GM12873 (cell line): ENCODE measurements around the gene CEACAM16.

Experiments used
- TF ChIP-seq, protein P1 (sequence below): IDR thresholded peaks from 2 replicates; pipeline ENCODE4 v1.5.1; 2012; ENCODE audit warnings: low read depth, mild to moderate bottlenecking, moderate library complexity, low read length, control low read depth; ENCODE audit not compliant: insufficient read depth; ENCODE audit errors: missing control alignments

Gene CEACAM16

DNA sequence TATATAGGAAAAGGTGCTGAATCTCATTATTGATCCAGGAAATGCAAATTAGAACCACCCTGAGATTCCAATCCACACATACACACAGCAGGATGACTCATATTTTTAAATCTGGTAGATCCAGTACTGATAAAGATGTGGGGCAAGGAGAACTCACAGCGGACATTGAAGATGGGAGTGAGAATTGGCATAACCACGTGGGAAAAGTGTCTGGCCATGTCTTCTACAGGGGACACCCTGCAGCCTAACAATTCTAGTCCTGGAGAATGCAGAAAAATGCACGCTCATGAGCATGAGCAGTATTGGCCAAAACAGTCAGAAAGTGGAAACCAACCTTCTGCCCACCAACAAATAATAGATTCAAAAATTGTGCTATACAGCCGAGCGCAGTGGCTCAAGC is 36.1 kb downstream of the CEACAM16 start:
- TF ChIP-seq, protein P1, sequence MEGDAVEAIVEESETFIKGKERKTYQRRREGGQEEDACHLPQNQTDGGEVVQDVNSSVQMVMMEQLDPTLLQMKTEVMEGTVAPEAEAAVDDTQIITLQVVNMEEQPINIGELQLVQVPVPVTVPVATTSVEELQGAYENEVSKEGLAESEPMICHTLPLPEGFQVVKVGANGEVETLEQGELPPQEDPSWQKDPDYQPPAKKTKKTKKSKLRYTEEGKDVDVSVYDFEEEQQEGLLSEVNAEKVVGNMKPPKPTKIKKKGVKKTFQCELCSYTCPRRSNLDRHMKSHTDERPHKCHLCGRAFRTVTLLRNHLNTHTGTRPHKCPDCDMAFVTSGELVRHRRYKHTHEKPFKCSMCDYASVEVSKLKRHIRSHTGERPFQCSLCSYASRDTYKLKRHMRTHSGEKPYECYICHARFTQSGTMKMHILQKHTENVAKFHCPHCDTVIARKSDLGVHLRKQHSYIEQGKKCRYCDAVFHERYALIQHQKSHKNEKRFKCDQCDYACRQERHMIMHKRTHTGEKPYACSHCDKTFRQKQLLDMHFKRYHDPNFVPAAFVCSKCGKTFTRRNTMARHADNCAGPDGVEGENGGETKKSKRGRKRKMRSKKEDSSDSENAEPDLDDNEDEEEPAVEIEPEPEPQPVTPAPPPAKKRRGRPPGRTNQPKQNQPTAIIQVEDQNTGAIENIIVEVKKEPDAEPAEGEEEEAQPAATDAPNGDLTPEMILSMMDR = no peak

DNA sequence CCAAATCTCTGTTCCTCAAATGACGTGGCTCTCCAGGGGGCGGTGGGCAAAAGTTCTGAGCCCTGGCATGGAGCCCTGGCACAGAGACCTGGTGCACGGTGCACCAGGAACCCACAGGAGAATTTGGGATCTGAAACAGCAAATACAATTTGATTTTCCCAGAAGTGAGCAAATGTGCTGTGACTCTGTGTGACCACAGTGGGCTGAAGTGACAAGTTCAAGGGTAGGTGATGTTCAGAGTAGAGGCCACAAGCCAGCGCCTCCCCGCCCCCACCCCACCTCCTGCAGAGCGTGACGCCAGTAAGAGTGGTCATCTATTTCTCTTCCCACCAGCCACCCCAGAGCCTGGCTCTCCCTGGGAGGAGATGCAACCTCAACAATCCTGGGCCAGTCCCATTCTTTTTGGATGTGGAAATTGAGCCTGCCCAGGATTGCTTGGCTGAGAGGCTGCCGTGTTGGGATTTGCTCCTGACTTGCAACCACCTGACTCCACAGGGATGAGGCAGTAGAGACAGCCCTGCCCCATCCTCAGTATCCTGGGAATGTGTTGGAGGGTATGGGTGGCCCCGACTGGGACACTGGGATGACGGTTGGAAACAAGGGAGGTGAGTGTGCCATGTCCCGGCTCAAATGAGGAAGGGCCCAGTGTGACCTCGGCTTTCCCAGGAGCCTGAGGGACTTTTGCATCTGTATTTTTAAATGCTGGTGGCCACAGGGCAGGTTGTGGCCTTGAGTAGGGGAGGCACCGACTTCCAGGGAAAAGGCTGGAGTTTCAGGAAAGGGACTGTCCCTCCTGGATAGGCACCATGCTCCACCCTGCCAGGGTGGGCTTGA is 38.5 kb downstream of the CEACAM16 start:
- TF ChIP-seq, protein P1 = no peak

DNA sequence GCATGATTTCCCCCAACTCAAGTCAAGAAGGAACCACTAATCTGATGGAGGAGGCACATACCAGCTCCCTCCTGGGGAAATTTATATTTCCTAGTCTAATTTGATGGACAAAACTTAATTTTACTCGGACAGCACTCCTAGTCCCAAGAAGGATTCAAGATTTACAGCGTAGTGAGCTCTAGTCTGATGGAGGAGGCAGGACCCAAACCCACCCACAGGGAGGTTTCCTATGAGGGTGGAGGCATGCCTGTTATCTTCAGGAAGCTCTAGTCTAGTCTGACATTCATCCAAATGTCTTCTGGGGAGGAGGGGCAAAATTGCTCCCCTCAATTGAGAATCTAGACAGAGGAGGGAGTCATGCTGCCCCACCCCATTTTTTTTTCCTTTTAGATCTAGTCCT is 39.2 kb downstream of the CEACAM16 start:
- TF ChIP-seq, protein P1 = no peak

DNA sequence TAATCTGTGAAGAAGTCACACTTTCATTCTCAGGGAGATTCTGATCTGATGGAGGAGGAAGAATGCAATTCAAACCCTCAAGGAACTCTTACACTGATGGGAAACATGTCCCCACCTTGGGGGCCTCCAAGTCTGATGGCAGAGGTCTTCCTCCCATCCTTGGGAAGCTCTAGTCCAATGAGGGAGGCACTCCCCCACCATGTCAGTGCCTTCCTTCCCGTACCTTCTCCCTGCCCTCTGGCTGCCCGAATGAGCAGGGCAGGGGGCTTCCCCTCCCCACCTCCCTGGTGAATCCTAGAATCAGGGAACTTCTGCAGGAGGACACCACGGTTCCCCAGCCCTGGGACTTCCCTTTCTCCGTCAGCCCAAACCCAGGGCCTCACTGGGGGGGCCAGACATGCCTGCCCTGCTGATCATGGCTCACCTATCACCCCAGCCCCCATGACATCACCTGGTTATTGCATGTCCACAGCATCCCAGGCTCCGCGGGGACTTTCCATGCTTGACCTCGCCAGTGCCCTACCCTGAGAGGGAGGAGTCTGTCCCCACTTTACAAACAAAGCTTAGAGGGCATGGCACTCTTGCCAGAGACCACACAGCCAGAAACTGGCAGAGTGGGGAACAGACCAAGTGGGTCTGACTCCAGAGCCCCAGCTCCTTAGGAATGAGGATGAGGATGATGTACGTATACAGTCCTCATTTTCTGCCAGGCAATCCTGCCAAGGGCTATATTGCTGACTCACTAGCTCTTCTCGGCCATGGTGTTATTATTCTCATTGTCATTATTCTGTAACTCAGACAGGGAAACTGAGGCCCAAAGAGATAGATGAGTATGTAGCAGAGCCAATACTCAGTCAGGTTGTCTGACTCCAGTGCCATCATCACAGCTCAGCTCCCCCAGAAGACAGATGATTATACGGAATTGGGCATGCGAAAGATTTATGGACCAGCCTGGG is 39.9 kb downstream of the CEACAM16 start:
- TF ChIP-seq, protein P1 = no peak

DNA sequence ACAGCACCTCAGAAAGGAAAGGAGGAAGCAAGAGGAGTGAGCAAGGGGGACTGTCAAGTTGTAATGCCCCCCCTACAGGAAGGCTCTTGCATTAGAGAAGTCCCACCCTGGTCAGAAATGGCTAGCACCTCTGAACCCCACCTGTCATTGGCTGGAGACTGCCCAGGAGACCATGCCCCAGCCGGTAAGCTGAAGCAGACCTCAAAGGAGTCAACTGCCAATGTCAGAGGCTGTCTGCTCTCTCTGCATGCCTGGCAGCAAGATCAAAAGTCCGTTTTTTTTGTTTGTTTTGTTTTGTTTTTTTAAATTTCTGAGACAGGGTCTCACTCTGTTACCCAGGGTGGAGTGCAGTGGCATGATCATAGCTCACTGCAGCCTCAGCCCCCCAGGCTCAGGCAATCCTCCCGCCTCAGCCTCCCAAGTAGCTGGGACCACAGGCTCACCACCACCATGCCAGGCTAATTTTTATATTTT is 41.4 kb downstream of the CEACAM16 start:
- TF ChIP-seq, protein P1 = peak; percentile 39

DNA sequence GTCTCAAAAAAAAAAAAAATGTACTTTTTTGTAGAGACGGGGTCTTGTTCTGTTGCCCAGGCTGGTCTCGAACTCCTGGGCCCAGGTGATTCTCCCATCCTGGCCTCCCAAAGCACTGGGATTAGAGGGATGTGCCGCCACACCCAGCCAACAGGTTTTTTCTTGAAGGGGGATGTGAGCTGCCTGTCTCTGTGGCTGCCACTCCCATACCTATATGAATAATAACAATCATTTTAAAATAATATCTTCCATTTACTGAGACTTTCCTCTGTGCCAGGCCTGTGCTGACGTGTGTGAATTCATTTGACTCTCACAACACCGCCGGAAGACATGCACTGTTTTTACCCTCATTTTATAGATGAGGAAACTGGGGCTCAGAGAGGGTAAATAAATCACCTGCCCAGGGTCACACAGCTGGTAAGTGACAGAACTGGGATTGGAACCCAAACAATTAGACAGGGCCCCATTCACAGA is 42.3 kb downstream of the CEACAM16 start:
- TF ChIP-seq, protein P1 = no peak

DNA sequence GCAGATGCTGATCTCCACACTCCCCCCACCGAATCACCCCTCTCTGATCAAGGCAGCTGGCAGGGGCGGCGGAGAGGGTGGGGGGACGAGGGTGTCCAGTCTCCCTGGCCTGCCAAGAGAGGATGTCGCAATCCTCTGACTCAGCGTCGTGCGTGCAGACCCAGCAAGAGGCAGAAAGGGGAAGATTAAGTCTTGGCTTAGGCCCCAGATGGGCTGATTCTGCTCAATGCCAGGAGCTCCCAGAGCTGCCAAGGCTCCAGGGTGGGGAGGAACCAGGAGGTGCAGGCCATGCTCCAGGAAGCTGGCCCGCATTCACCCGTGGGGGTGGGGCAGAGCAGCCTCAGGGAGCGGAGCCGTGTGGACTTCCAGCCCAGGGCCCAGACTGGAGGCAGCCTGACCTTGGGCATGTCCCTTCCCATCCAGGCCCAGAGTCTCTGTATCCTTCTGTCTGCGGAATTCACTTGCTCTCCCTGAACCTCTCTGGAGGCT is 42.9 kb downstream of the CEACAM16 start:
- TF ChIP-seq, protein P1 = no peak
